K562 (cell line): ENCODE data around the gene IRAK2. TPM values are rescaled to one million over a fixed set of nuclear protein-coding genes. Genes with fewer than 3 reads are reported as not detected.

Source experiments
- ATAC-seq: fragments of 200-7000 bp; cut with Tn5 transposase; 3 replicates; pipeline ENCODE4 v1.9.1; 2020; ENCODE audit warnings: moderate library complexity
- BruUV-seq: library from RNA; stranded (reverse); fragments of 400-500 nt; replicated peaks from 2 replicates; lab custom pipeline; 2021; lab: Mats Ljungman, UMichigan
- CTCF ChIA-PET: fragments of 300-600 bp; formaldehyde crosslinking; extraction: SDS; loops from one replicate; lab custom pipeline; 2021; ENCODE audit warnings: low intra/inter-chr PET ratio; lab: Yijun Ruan, JAX
- POLR2A ChIA-PET: fragments of 300-600, 350-650 bp; sonication (Branson Sonifier 250); formaldehyde crosslinking; extraction: SDS; loops from one replicate; lab custom pipeline; 2021; ENCODE audit warnings: antibody characterized with exemption, inconsistent platforms; lab: Yijun Ruan, JAX
- DNase-seq, 4 experiments: peaks; one replicate each; pipeline versions ENCODE4 v3.0.0 to v3.0.0-alpha.2; 2011 to 2018; ENCODE audit warnings: low spot score in 3 of 4, mixed read lengths in 3 of 4; ENCODE audit errors: extremely low read depth in 1 of 4
- FAIRE-seq: peaks from 2 replicates; lab custom pipeline; 2011; peaks lifted over from hg19 to GRCh38; lab: Jason Lieb, UNC
- H2AFZ ChIP-seq: 2 replicates; pipeline ENCODE4 v1.6.0; 2011; ENCODE audit warnings: low read depth, low read length, control low read depth, inconsistent platforms
- H3K27ac ChIP-seq: fragments of 200-600 bp; 3 replicates; pipeline ENCODE4 v1.8.0; 2011; ENCODE audit warnings: low read depth, mild to moderate bottlenecking, control low read depth, inconsistent platforms, low read length, moderate library complexity, mixed read lengths; ENCODE audit errors: extremely low read depth
- H3K27me3 ChIP-seq, 2 experiments: fragments of 300-600 bp in 1 of 2; 2 replicates in 1 of 2; 3 replicates in 1 of 2; pipeline versions ENCODE4 v1.6.0 to v1.8.0; 2011; ENCODE audit warnings: inconsistent platforms in 2 of 2, low read length in 2 of 2, mild to moderate bottlenecking in 1 of 2, mixed read lengths in 1 of 2, moderate library complexity in 1 of 2; ENCODE audit not compliant: control insufficient read depth in 2 of 2, insufficient read depth in 2 of 2
- H3K36me3 ChIP-seq: fragments of 300-600 bp; 3 replicates; pipeline ENCODE4 v1.8.0; 2011; ENCODE audit warnings: mild to moderate bottlenecking, low read length, inconsistent platforms; ENCODE audit not compliant: control insufficient read depth, insufficient read depth
- H3K4me1 ChIP-seq, 2 experiments: fragments of 200-600 bp in 1 of 2; replicated peaks in 1 of 2; 2 replicates in 1 of 2; 3 replicates in 1 of 2; pipeline versions ENCODE4 v1.5.1 to v1.8.0; 2011; ENCODE audit warnings: inconsistent platforms in 2 of 2, low read length in 2 of 2, mild to moderate bottlenecking in 1 of 2, mixed read lengths in 1 of 2, moderate library complexity in 1 of 2; ENCODE audit not compliant: control insufficient read depth in 2 of 2, insufficient read depth in 2 of 2
- H3K4me2 ChIP-seq: 2 replicates; pipeline ENCODE4 v1.6.1; 2011; ENCODE audit warnings: low read length, control low read depth, inconsistent platforms, mixed read lengths; ENCODE audit not compliant: insufficient read depth
- H3K4me3 ChIP-seq: fragments of 200-600 bp; sonication (generic), shearing (Covaris generic); 2 replicates; pipeline ENCODE4 v1.5.1; 2016; ENCODE audit warnings: control low read depth, inconsistent platforms
- H3K79me2 ChIP-seq: fragments of 200-600 bp; 3 replicates; pipeline ENCODE4 v1.8.0; 2011; ENCODE audit warnings: low read length, inconsistent platforms; ENCODE audit not compliant: control insufficient read depth, insufficient read depth
- H3K9ac ChIP-seq, 2 experiments: 2 replicates each; pipeline versions ENCODE4 v1.6.0 to v1.6.1; 2011; ENCODE audit warnings: low read depth in 2 of 2, low read length in 2 of 2, control low read depth in 1 of 2, inconsistent platforms in 1 of 2, mild to moderate bottlenecking in 1 of 2, mixed read lengths in 1 of 2; ENCODE audit not compliant: insufficient read depth in 1 of 2
- H3K9me1 ChIP-seq: one replicate; pipeline ENCODE4 v1.6.0; 2011; ENCODE audit warnings: inconsistent platforms, mild to moderate bottlenecking, low read length, moderate library complexity; ENCODE audit not compliant: control insufficient read depth, insufficient read depth
- H3K9me3 ChIP-seq: replicated peaks from 2 replicates; pipeline ENCODE4 v1.5.1; 2011; ENCODE audit warnings: low read depth, low read length, inconsistent platforms; ENCODE audit not compliant: control insufficient read depth, insufficient read depth
- H4K20me1 ChIP-seq: replicated peaks from 2 replicates; pipeline ENCODE4 v1.6.1; 2011; ENCODE audit warnings: low read length, inconsistent platforms, mixed read lengths; ENCODE audit not compliant: control insufficient read depth, insufficient read depth
- CXXC5 ChIP-seq: fragments of 250-450 bp; sonication (Bioruptor Pico); IDR thresholded peaks from 2 replicates; pipeline ENCODE4 v1.8.0; 2022; ENCODE audit warnings: inconsistent platforms, mild to moderate bottlenecking, moderate library complexity
- KDM5B ChIP-seq: fragments of 200-600 bp; sonication (generic); IDR thresholded peaks from 2 replicates; pipeline ENCODE4 v1.6.1; 2012; ENCODE audit warnings: low read depth, mild to moderate bottlenecking, moderate library complexity, low read length, control low read depth, inconsistent platforms; ENCODE audit not compliant: insufficient replicate concordance
- KHSRP ChIP-seq: fragments of 450-650 bp; IDR thresholded peaks from 2 replicates; pipeline ENCODE4 v1.6.1; 2017
- L3MBTL2 ChIP-seq: fragments of 450-650 bp; IDR thresholded peaks from 2 replicates; pipeline ENCODE4 v1.6.1; 2016; ENCODE audit warnings: mild to moderate bottlenecking, moderate library complexity
- NR1H2 ChIP-seq: sonication (generic); formaldehyde crosslinking; IDR thresholded peaks from 2 replicates; pipeline ENCODE4 v1.4.0; 2020; ENCODE audit warnings: mild to moderate bottlenecking, missing genetic modification reagents
- NR2F6 ChIP-seq: fragments of 450-650 bp; formaldehyde crosslinking; IDR thresholded peaks from 2 replicates; pipeline ENCODE4 v1.4.0; 2020; ENCODE audit warnings: mild to moderate bottlenecking
- NRF1 ChIP-seq, 2 experiments: fragments of 450-650 bp; IDR thresholded peaks in 1 of 2; conservative IDR thresholded peaks in 1 of 2; 2 replicates each; pipeline ENCODE4 v1.6.1; 2014; ENCODE audit warnings: mild to moderate bottlenecking in 2 of 2
- PCBP2 ChIP-seq: fragments of 200-400 bp; formaldehyde crosslinking; IDR thresholded peaks from 2 replicates; pipeline ENCODE4 v1.6.1; 2018; ENCODE audit warnings: low read length, low read depth, mild to moderate bottlenecking, moderate library complexity; ENCODE audit not compliant: poor library complexity, severe bottlenecking
- POLR2AphosphoS5 ChIP-seq: IDR thresholded peaks from 2 replicates; pipeline ENCODE4 v1.6.1; 2011; ENCODE audit warnings: mild to moderate bottlenecking, low read depth, low read length, moderate library complexity; ENCODE audit not compliant: control insufficient read depth, insufficient read depth
- POLR2G ChIP-seq: fragments of 200-400 bp; formaldehyde crosslinking; IDR thresholded peaks from 2 replicates; pipeline ENCODE4 v1.6.1; 2017; ENCODE audit warnings: low read depth, mild to moderate bottlenecking, antibody characterized with exemption, low read length, moderate library complexity
- SUPT5H ChIP-seq: fragments of 450-650 bp; IDR thresholded peaks from 2 replicates; pipeline ENCODE4 v1.6.1; 2016
- ZFP1 ChIP-seq: fragments of 450-650 bp; formaldehyde crosslinking; IDR thresholded peaks from 2 replicates; pipeline ENCODE4 v1.4.0; 2020; ENCODE audit warnings: mild to moderate bottlenecking, mixed read lengths
- ZNF384 ChIP-seq: IDR thresholded peaks from 2 replicates; pipeline ENCODE4 v1.6.1; 2012; ENCODE audit warnings: low read depth, low read length, improper control_type of control experiment
- ZNF444 ChIP-seq: fragments of 250-450 bp; sonication (Bioruptor Pico); IDR thresholded peaks from 2 replicates; pipeline ENCODE4 v1.4.0; 2020; ENCODE audit warnings: mild to moderate bottlenecking, moderate library complexity
- WGBS: fragments of 100-300 bp; shearing (Covaris generic); methylation state at CpG from one replicate; pipeline ENCODE4 v1.1.6; 2016; ENCODE audit warnings: low coverage, mixed read lengths; ENCODE audit not compliant: insufficient coverage; ENCODE audit errors: missing lambda C conversion rate; 5-methylcytosine and 5-hydroxymethylcytosine counted together
- in situ Hi-C: fragments of 300-500 bp; cut with MboI; formaldehyde crosslinking; loops from 4 replicates; pipeline ENCODE4 v1.15.0; 2018; ENCODE audit warnings: inconsistent platforms, mixed read lengths
- intact Hi-C: fragments of 100-400 bp; cut with micrococcal nuclease; formaldehyde crosslinking; loops from 2 replicates; pipeline ENCODE4 v1.14.2; 2022
- polyA plus RNA-seq, 8 experiments: library from polyadenylated mRNA; depleted of rRNA in 4 of 8; stranded (reverse) in 5 of 8; unstranded in 3 of 8; fragments of >200 nt; fragmentation: Nextera tagmentation in 2 of 8; fragmentation: Illumina TruSeq in 1 of 8; extraction: Ambion mirVana in 2 of 8; extraction: Trizol in 1 of 8; gene quantifications; 2 replicates each; pipeline versions ENCODE4 v1.2.1 to v1.2.3, GENCODE V29; 2011 to 2014; ENCODE audit warnings: inconsistent platforms in 1 of 8, missing spikeins in 1 of 8
- total RNA-seq, 7 experiments: library from RNA; depleted of rRNA in 6 of 7; stranded (reverse); fragments of >200 nt in 6 of 7; fragmentation: Illumina TruSeq in 2 of 7; extraction: Trizol in 2 of 7; gene quantifications; 2 replicates each; pipeline versions ENCODE4 v1.2.1 to v1.2.3, GENCODE V29; 2011 to 2021; ENCODE audit warnings: low replicate concordance in 1 of 7
- TF ChIP-seq, protein P1 (sequence below): sonication (generic); formaldehyde crosslinking; IDR thresholded peaks from 2 replicates; pipeline ENCODE4 v1.8.0; 2022; ENCODE audit warnings: missing genetic modification reagents, mild to moderate bottlenecking, moderate library complexity, borderline replicate concordance
- TF ChIP-seq, protein P2 (sequence below): IDR thresholded peaks from 2 replicates; pipeline ENCODE4 v1.6.1; 2011; ENCODE audit warnings: borderline replicate concordance, low read depth, mild to moderate bottlenecking, moderate library complexity, low read length; ENCODE audit not compliant: insufficient read depth, poor library complexity, severe bottlenecking

The IRAK2 gene
- total and polyA plus RNA-seq, 9 of the 15 experiments (the other 6 are each of a cell fraction or from before 2014, with no cell fraction given): 0.42 to 4.4 (median 2.7) TPM

- in situ Hi-C loops (no loop called here), intact Hi-C loops (no loop called here)
- no peaks in the 10 kb centered on the region for H3K9me1 ChIP-seq
- no TSS peak for BruUV-seq
- no peak overlapping the region for H3K4me3 ChIP-seq
- no peaks in the 10 kb centered on the region for H3K27me3 ChIP-seq
- H3K4me2 ChIP-seq: no peak overlapping the region
- H3K79me2 ChIP-seq: no peaks in the 10 kb centered on the region
- TF ChIP-seq NRF1 (conservative IDR thresholded peaks at IDR 0.05 in 1 of 2, IDR thresholded peaks at IDR 0.05 in 1 of 2): peak in 1 of 2 experiments; percentile 13; a peak in 1 of 4 replicates
- TF ChIP-seq ZNF384: peak; percentile 50; the same call in 1 of the 2 replicates
- TF ChIP-seq, protein P1, sequence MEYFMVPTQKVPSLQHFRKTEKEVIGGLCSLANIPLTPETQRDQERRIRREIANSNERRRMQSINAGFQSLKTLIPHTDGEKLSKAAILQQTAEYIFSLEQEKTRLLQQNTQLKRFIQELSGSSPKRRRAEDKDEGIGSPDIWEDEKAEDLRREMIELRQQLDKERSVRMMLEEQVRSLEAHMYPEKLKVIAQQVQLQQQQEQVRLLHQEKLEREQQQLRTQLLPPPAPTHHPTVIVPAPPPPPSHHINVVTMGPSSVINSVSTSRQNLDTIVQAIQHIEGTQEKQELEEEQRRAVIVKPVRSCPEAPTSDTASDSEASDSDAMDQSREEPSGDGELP (CRISPR knock-in tag): 0 out of 2 replicates have a peak, but pooled peaks have one; percentile 16
- TF ChIP-seq CXXC5 (CRISPR knock-in tag): 0 out of 2 replicates have a peak, but pooled peaks have one; percentile 18
- TF ChIP-seq ZNF444 (CRISPR knock-in tag): no peak
- no peak for TF ChIP-seq KDM5B
- peak; percentile 5; the same call in 1 of the 2 replicates for TF ChIP-seq POLR2AphosphoS5
- TF ChIP-seq ZFP1: no peak
- TF ChIP-seq KHSRP: 0 out of 2 replicates have a peak, but pooled peaks have one; percentile 6
- no peak for TF ChIP-seq PCBP2
- peak; percentile 54 for TF ChIP-seq POLR2G
- no peak for TF ChIP-seq NR1H2 (CRISPR knock-in tag)
- 0 out of 2 replicates have a peak, but pooled peaks have one; percentile 24 for TF ChIP-seq SUPT5H
- no peak for TF ChIP-seq L3MBTL2
- no peak for TF ChIP-seq NR2F6 (CRISPR knock-in tag)
- TF ChIP-seq, protein P2, sequence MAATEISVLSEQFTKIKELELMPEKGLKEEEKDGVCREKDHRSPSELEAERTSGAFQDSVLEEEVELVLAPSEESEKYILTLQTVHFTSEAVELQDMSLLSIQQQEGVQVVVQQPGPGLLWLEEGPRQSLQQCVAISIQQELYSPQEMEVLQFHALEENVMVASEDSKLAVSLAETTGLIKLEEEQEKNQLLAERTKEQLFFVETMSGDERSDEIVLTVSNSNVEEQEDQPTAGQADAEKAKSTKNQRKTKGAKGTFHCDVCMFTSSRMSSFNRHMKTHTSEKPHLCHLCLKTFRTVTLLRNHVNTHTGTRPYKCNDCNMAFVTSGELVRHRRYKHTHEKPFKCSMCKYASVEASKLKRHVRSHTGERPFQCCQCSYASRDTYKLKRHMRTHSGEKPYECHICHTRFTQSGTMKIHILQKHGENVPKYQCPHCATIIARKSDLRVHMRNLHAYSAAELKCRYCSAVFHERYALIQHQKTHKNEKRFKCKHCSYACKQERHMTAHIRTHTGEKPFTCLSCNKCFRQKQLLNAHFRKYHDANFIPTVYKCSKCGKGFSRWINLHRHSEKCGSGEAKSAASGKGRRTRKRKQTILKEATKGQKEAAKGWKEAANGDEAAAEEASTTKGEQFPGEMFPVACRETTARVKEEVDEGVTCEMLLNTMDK: no peak
- TF ChIP-seq, all 486 proteins: peak for 8
- Histone ChIP-seq H4K20me1 (no peaks in the 10 kb centered on the region), H3K4me1 (no peaks in the 10 kb centered on the region; a peak in 1 of 5 replicates), H3K9ac (no peak overlapping the region), H2AFZ (no peak overlapping the region), H3K36me3 (peaks cover 34% of the 10 kb centered on the region), H3K27ac (no peak overlapping the region), H3K9me3 (no peaks in the 10 kb centered on the region)
- ChIA-PET POLR2A (interaction anchor here (0.7 kb wide), 1 partner anchor 9 kb away, joined by 4 read pairs; no protein-coding TSS in a partner anchor), CTCF (no interaction called here)
- no peak; the same call in 2 of the 3 replicates for ATAC-seq
- no peak for FAIRE-seq
- no peak for DNase-seq
- WGBS: 45% methylated on average over 4 of the region's 4 CpGs
Measured at GRCh38 chr3:10155123-10155472, 9.6 kb upstream of the IRAK2 start.
